GM12875 (cell line): ENCODE measurements around the gene IFNGR1.

Experiments used
- H3K4me3 ChIP-seq: one replicate; pipeline ENCODE4 v1.5.1; 2011; ENCODE audit warnings: low read depth, low read length, control low read depth
- TF ChIP-seq, protein P1 (sequence below): IDR thresholded peaks from 2 replicates; pipeline ENCODE4 v1.5.1; 2011; ENCODE audit warnings: low read depth, mild to moderate bottlenecking, control low read depth, inconsistent platforms, low read length, moderate library complexity, borderline replicate concordance; ENCODE audit not compliant: insufficient read depth

The IFNGR1 gene

DNA sequence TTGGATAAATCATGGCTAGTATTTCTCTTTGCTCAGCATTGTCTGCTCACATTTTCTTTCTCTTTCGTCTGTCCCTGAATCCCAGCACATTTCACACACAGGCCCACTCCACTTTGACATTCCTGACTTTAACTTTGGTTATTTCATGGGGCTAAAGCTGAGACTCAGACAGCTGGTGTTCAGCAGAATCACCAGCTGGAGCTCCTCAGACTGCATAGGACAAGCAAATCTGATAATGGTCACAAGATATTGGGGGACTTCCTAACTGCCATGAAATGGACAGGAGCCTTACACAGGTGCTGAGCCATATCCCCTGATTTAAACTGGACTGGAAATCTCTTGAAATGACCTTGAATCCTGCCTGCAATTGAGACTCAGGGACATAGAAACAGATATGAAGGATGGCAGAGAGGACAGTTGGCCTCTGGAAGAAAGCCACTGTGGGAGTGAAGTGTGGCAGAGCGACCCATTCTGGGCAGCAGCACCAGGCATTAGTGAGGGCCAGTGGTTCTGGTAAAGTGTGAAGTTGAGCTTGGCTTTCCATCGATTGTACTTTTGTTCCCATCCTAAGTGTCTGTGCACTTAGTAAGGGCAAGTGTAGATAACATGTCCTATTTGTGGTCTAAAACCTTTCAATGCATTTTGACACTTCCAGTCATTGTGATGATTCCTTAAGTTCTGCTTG lies 10.0 kb upstream of the IFNGR1 start:
- TF ChIP-seq, protein P1, sequence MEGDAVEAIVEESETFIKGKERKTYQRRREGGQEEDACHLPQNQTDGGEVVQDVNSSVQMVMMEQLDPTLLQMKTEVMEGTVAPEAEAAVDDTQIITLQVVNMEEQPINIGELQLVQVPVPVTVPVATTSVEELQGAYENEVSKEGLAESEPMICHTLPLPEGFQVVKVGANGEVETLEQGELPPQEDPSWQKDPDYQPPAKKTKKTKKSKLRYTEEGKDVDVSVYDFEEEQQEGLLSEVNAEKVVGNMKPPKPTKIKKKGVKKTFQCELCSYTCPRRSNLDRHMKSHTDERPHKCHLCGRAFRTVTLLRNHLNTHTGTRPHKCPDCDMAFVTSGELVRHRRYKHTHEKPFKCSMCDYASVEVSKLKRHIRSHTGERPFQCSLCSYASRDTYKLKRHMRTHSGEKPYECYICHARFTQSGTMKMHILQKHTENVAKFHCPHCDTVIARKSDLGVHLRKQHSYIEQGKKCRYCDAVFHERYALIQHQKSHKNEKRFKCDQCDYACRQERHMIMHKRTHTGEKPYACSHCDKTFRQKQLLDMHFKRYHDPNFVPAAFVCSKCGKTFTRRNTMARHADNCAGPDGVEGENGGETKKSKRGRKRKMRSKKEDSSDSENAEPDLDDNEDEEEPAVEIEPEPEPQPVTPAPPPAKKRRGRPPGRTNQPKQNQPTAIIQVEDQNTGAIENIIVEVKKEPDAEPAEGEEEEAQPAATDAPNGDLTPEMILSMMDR, result no peak
- H3K4me3 ChIP-seq, result no peak overlapping the region

DNA sequence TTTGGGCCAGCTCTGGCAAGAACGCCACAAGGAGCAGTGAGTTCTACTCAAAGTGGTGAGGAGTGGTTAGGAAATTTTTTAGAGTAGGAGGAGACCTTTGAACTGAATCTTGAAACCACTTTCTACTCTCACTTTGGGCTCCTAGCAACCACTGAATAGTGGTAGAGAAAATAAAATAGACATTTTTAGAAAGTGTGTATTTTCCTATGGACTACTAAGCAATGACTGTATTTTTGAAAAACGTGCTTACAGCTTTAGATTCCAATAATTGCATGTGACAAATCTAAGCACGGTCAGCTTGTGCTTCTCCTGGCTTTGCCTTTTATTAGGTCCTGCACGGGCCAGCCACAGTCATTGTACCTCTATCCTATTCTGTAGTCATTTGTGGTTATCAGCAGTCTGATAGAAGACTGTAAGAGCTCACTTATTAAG lies 8.7 kb upstream of the IFNGR1 start:
- TF ChIP-seq, protein P1, result no peak
- no peak overlapping the region for H3K4me3 ChIP-seq

DNA sequence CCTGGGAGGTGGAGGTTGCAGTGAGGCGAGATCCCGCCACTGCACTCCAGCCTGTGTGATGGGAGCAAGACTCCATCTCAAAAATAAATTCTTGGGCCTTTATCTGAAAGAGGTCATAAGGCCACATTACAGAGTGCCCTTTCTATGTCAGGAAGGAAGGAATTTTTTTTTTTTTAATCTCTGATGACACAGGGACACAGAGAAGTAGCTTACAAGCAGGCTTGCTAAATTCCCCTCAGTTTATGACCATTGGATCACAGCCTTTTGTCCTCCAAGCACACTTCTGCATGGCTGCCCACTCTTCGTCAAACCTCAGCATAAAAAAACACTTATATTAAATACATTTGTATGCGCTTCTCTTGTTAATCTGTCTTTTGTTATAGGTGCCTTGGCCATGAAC lies 7.5 kb upstream of the IFNGR1 start:
- H3K4me3 ChIP-seq, result no peak overlapping the region
- TF ChIP-seq, protein P1, result no peak

DNA sequence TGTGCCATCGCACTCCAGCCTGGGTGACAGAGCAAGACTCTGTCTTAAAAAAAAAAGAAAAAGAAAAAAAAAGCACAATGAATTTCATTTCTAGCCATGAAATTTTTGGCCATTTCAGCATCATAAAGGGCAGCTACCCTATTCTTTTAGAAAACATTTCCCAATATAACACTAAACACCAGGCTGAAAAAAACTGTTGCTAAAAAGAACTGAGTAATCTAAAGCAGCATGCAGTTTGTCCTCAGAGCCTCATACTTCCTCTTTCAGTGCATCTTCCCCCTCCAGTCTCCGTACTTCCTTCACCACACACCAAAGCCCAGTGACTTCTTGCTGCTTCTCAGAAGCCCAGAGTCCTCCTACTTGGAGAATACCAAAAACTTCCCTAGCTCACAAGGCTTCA lies 5.6 kb upstream of the IFNGR1 start:
- TF ChIP-seq, protein P1, result no peak
- H3K4me3 ChIP-seq, result no peak overlapping the region

DNA sequence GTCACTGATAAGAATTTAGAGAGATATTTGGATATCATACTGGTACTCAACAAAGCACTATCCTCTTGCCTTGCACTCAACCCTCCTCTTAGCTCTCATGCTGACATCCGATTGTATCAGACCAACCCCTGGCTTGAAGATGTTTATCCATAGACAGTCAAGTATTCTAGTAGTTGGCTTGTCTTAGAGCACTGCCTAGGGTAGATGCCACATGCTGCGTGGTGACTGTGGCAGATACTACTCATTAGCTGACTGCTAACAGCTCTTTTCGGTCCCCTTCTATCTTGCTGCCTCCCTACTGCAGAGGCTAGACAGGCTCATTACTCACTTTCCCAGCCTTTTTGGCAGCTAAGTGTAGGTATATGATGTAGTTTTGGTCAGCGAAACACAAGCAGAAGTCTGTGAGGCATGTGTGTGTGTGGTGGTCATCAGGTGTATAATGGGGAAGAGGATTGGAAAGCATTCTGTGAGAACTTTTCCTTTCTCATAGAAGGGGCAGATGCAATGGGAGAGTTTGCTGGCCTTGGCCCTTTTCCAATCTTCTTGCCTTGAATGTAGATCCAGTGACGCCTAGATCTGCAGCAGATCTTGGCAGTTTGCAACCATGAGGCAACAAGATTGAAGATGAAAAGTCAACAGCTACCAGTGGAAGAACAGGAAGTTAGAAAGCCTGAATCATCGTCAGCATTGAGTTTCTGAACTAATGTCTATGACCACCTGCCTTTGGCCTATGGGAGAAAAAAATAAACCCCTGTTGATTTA lies 4.4 kb upstream of the IFNGR1 start:
- no peak overlapping the region for H3K4me3 ChIP-seq
- TF ChIP-seq, protein P1, result no peak

DNA sequence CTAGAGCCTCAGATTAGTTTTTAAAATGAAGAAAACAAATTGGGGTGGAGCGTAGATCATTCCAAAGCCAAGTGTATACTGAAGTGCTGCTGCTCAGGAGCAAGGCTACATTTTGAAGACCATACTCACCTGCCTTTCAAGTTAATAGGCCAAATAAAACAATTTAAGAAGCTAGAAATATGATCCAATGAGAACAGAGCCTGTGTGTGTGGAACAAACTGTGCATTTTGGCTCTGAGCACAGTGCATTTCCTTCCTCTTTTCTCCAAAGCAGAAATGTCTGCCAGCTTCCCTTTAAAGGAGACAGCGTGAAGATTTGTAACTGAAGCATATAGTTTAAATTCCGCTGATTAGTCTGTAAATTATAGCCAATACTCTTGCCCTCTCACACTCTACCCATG lies 3.2 kb upstream of the IFNGR1 start:
- TF ChIP-seq, protein P1, result no peak
- no peak overlapping the region for H3K4me3 ChIP-seq

DNA sequence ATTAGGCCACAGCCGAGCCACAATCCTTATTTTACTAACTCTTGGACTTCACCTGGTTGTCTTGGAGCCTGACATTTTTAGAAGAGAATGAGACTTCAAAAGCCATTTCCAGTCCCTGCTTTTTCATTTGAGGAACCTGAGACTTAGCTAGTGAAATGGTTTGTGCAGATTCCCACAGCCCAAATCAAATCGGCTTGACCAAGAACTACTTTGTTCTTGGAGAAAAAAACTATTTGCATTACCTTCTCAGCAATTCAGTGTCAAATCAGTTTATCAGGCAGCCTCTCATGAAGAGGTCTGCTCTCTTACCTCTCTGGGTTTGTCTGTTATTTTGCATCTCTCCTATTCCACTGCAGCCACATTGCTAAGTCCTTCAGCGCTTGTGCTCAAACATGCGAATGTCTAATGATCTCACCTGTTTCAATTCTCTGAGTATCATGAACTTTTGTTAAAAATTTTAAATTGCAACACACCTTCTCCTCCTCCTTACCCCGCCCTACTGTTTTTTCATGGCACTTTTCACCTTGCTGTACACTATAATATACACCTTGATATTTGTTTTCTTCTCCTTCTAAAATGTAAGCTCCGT lies 573 bp upstream of the IFNGR1 start:
- TF ChIP-seq, protein P1, result no peak
- peak overlapping the region; percentile 76 for H3K4me3 ChIP-seq
